SK-N-MC (cell line): ENCODE results near the gene UGT1A9.
"Not testable (repeated sequence)": the region's sequence is repeated elsewhere in the genome, so short reads cannot be mapped to it uniquely, and the experiment has no call there.

Experiments
- DNase-seq: peaks from one replicate; pipeline ENCODE4 v3.0.0-alpha.2; 2011; ENCODE audit warnings: low read depth, low spot score
- H3K27ac ChIP-seq: fragments of 200-600 bp; sonication (generic); 2 replicates; pipeline ENCODE4 v1.5.1; 2016; ENCODE audit warnings: mixed run types
- H3K36me3 ChIP-seq: fragments of 200-600 bp; sonication (generic); 2 replicates; pipeline ENCODE4 v1.6.1; 2017; ENCODE audit warnings: antibody characterized with exemption, low read length, mixed read lengths; ENCODE audit not compliant: insufficient read depth
- H3K4me3 ChIP-seq: fragments of 200-600 bp; sonication (generic); 2 replicates; pipeline ENCODE4 v1.5.1; 2016
- H3K9ac ChIP-seq: fragments of 200-600 bp; sonication (generic); 2 replicates; pipeline ENCODE4 v1.8.0; 2017; ENCODE audit warnings: mixed run types, mixed read lengths; ENCODE audit not compliant: insufficient read length
- H3K9me3 ChIP-seq: fragments of 200-600 bp; sonication (generic); 2 replicates; pipeline ENCODE4 v1.6.1; 2017; ENCODE audit warnings: low read depth, mild to moderate bottlenecking, antibody characterized with exemption, low read length, moderate library complexity, mixed read lengths
- EZH2 ChIP-seq: fragments of 200-600 bp; sonication (generic); IDR thresholded peaks from one replicate; pipeline ENCODE4 v1.6.1; 2017; ENCODE audit warnings: antibody characterized with exemption
- FOXP2 ChIP-seq: optimal IDR thresholded peaks from 2 replicates; pipeline ENCODE3; 2011; ENCODE audit warnings: mild to moderate bottlenecking, moderate library complexity; ENCODE audit not compliant: insufficient read depth; ENCODE audit errors: extremely low read length, control extremely low read depth
- POLR2AphosphoS5 ChIP-seq: IDR thresholded peaks from 2 replicates; pipeline ENCODE4 v1.6.1; 2012; ENCODE audit warnings: mild to moderate bottlenecking, low read depth, low read length, borderline replicate concordance

The UGT1A9 gene

GRCh38 chr2:233745073-233745755 lies 73.5 kb downstream of the UGT1A9 start:
- TF ChIP-seq FOXP2 (no peak), POLR2AphosphoS5 (no peak), EZH2 (no peak)
- DNase-seq: no peak
- Histone ChIP-seq H3K9me3 (no peaks in the 10 kb centered on the region), H3K36me3 (no peaks in the 10 kb centered on the region), H3K27ac (no peak overlapping the region), H3K4me3 (no peak overlapping the region), H3K9ac (no peak overlapping the region)

DNA sequence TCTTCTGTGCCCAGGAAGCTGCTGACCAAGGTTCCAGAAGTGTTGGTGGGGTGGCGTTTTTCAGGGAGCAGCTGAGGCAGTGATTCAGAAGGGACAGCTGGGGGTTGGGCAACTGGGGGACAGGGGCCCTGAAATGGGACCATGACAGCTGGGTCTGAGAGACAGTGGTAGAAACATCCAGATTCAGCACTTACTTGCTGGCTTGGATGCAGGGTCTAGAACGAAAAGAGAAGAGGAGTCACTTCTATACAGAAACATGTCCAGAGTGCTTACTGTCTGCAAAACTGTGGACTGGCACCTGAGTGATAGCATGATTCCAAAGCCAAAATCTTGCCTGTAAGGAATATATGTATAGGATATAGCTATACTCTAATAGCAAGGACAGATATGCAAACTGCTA lies 74.1 kb downstream of the UGT1A9 start:
- not testable (repeated sequence) for H3K27ac ChIP-seq, H3K4me3 ChIP-seq, H3K36me3 ChIP-seq, DNase-seq, H3K9ac ChIP-seq, H3K9me3 ChIP-seq

DNA sequence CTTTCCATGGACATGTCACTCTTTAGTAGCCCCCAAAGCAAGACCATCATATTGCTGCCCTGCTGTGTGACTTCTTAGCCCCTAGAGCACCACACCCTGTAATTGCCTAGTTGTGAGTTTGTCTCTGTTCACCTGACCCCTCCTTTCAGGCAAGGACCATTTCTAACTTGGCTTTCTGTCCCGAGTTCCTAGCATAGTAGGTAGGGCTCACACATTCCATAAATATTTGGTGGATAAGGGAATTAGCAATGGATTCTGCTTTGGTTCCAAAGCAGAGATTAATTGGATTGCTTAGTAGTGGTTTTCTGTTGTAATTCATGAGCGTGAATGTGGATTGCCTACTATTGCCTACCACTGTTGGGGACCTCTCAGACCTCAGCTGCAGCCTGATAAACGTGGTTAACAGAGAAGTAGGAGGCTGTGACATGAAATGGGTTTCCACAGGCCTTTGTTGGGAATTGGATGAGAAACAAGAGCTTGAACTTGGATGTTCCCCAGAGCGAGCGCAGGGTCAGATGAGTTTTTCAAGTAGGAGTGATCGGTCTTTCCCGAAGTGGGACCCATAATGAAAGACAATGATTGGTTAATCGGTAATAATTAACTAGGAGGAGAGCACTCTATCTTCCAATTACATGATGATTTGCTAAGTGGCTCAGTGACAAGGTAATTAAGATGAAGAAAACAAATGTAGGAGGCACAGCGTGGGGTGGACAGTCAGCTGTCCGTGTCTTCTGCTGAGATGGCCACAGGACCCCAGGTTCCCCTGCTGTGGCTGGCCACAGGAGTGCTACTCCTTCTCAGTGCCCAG lies 75.0 kb downstream of the UGT1A9 start:
- no peak for DNase-seq
- H3K4me3 ChIP-seq: no peak overlapping the region
- H3K36me3 ChIP-seq: no peaks in the 10 kb centered on the region
- H3K9ac ChIP-seq: no peak overlapping the region
- H3K9me3 ChIP-seq: no peaks in the 10 kb centered on the region
- H3K27ac ChIP-seq: no peak overlapping the region
- TF ChIP-seq FOXP2 (no peak), POLR2AphosphoS5 (no peak), EZH2 (no peak)

DNA sequence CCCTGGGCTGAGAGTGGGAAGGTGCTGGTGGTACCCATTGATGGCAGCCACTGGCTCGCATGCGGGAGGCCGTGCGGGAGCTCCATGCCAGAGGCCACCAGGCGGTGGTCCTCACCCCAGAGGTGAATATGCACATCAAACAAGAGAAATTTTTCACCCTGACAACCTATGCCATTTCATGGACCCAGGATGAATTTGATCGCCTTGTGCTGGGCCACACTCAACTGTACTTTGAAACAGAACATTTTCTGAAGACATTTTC lies 75.5 kb downstream of the UGT1A9 start:
- TF ChIP-seq FOXP2 (no peak), POLR2AphosphoS5 (no peak)
- Histone ChIP-seq H3K9me3 (no peaks in the 10 kb centered on the region), H3K27ac (no peak overlapping the region), H3K36me3 (no peaks in the 10 kb centered on the region), H3K9ac (no peak overlapping the region), H3K4me3 (no peak overlapping the region)
- no peak for DNase-seq

GRCh38 chr2:233750689-233751088 lies 79.0 kb downstream of the UGT1A9 start:
- not testable (repeated sequence) for DNase-seq, H3K9me3 ChIP-seq, H3K4me3 ChIP-seq, H3K27ac ChIP-seq, H3K9ac ChIP-seq, H3K36me3 ChIP-seq

DNA sequence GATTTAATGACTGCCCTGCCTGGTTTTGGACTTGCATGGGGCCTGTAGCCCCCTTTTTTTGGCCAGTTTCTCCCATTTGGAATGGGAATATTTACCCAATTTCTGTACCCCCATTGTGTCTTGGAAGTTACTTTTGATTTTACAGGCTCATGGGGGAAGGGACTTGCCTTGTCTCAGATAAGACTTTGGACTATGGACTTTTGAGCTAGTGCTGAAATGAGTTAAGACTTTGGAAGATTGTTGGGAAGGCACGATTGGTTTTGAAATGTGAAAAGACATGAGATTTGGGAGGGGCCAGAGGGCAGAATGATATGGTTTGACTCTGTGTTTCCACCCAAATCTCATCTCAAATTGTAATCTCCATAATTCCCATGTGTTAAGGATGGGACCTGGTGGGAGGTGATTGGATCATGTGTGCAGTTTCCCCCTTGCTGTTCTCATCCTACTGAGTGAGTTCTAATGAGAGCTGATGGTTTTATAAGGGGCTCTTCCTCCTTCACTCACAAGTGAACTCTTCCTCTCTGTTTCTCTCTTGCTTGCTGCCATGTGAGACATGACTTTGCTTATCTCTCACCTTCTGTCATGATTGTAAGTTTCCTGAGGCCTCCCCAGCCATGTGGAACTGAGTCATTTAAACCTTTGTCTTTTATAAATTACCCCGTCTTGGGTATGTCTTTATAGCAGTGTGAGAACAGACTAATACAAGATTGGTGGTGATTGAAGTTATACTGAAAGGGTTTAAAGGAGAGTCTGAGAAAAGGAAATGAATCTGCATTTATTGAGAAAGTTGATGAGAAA lies 79.7 kb downstream of the UGT1A9 start:
- H3K9me3 ChIP-seq, H3K36me3 ChIP-seq, DNase-seq, H3K9ac ChIP-seq, H3K4me3 ChIP-seq, H3K27ac ChIP-seq: not testable (repeated sequence)

DNA sequence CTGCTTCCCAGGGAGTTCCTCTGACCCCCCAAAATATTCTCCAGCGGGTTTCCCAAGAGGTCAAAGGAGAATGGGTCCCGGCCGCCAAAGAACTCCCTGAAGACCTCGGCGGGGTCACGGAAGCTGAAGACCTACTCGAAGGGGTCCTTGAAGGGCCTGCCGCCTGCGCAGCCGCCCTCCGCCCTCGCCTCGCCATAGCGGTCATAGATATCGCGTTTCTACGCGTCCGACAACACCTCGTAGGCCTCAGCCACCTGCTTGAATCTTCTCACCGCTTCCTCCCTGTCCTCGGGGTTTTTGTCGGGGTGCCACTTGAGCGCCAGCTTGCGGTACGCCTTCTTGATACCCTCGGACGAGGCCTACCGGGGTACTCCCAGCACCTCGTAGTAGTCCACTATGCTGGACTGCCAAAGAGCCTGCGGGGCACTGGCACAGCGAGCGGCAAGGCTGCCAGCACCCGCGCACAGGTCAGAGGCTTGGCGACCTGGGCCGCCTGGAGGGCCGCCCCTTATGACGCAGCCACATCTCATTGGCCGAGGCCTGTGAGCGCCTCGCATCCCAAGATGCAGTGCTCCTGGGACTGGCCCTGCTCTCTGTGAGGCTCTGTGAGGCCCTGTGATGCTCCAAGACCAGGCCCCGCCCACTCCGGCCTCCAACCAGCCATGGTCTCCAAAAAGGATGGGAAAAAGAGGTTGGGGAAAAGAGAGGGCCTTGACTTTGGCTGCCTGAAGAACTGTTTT lies 83.3 kb downstream of the UGT1A9 start:
- no peak overlapping the region for H3K27ac ChIP-seq
- H3K36me3 ChIP-seq: no peaks in the 10 kb centered on the region
- no peak for DNase-seq
- no peak overlapping the region for H3K4me3 ChIP-seq
- no peak overlapping the region for H3K9ac ChIP-seq
- TF ChIP-seq POLR2AphosphoS5: no peak
- no peak for TF ChIP-seq FOXP2
- no peak for TF ChIP-seq EZH2
- H3K9me3 ChIP-seq: no peaks in the 10 kb centered on the region

GRCh38 chr2:233756429-233757081 lies 84.9 kb downstream of the UGT1A9 start:
- no peak overlapping the region for H3K27ac ChIP-seq
- H3K9me3 ChIP-seq: no peaks in the 10 kb centered on the region
- H3K36me3 ChIP-seq: no peaks in the 10 kb centered on the region
- no peak overlapping the region for H3K9ac ChIP-seq
- DNase-seq: no peak
- TF ChIP-seq POLR2AphosphoS5 (no peak), FOXP2 (no peak), EZH2 (no peak)
- H3K4me3 ChIP-seq: no peak overlapping the region
